HG03469 (cell line): ENCODE measurements around the gene QSER1.
"Not testable (repeated sequence)": the region's sequence is repeated elsewhere in the genome, so short reads cannot be mapped to it uniquely, and the experiment has no call there.

Source experiments
- ATAC-seq: cut with Tn5 transposase; IDR thresholded peaks from one replicate; pipeline ENCODE4 v1.9.1; 2021; ENCODE audit warnings: mild to moderate bottlenecking, moderate library complexity, moderate number of reproducible peaks; ENCODE audit not compliant: unreplicated experiment

QSER1 gene

DNA sequence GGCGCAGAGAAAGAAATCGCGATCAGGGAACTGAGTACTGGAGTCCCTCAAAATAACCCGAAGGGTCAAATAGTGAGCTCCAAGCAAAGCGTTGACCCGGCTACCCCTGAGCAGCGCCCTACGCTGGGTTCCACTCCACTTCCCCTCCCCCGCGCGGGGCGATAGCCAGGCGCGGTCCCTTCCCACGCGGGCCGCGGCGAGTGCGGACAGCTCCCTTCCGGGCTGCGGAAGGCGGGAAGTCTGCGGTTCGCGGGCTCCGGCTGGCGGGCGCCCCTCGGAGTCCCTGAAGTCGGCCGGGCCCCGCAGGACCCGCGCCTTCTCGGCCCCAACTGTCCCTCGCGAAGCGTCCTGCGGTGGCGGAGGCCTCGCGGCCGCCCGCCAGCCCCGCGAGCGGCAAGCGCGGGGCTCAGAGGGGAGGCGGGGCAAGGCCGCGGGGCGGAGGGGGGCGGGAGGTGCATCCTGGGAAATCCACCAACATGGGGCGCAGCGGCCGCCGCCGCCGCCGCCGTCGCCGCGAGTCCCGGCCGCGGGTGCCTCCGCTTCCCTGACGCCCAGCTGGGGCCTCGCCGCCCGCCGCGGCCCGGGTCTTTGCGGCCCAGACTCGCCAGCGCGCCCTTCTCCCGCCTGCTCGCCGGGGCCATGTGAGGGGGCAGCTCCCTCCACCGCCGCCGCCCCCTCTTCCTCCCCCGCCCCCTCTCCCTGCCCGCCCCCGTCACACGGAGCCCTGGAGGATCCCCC, at the start of gene QSER1:
Gene QSER1, plus strand, starts transcription at position 457 of the 738 bp plus-strand sequence. CDS start 315 bp downstream, outside the sequence.
- peak; percentile 39 for ATAC-seq

DNA sequence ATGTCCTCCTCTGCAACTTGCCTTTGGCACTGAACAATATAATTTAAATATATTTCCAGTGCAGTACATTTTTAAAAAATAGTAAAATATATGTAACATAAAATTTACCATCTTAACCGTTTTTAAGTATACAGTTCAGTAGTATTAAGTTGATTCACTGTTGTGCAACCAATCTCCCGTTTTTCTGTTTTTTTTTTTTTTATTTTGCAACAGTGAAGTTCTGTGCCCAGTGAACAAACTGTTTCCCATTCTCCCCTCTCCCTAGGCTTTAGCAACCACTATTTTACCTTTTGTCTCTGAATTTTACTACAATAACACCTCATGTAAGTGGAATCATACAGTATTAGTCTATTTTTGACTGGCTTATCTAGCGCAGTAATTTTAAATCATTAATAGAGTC, 49.1 kb upstream of the QSER1 start:
- no peak for ATAC-seq

- ATAC-seq: no peak
Measured at GRCh38 chr11:32847511-32847910, 45.1 kb upstream of the QSER1 start.

DNA sequence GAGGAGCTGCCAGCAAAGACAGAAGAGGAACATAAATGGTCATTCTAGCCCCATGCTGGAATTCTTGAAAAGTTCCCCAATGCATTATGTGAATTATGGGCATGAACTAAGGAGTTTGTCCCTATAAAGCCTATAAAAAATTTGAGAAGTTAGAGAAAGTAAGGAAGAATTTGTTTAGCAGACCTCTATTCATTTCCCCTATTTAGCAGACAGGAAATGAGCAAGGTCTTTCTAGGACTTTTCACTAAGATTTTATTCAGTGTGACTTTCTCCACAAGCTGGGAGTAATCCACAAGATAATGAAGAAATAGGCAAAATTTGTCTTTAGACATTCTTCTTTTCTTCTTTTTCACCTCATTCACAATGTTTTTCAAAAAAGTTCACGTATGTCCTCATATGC, 42.9 kb upstream of the QSER1 start:
- ATAC-seq: no peak

GRCh38 chr11:32851251-32851650, 41.4 kb upstream of the QSER1 start:
- ATAC-seq: no peak

DNA sequence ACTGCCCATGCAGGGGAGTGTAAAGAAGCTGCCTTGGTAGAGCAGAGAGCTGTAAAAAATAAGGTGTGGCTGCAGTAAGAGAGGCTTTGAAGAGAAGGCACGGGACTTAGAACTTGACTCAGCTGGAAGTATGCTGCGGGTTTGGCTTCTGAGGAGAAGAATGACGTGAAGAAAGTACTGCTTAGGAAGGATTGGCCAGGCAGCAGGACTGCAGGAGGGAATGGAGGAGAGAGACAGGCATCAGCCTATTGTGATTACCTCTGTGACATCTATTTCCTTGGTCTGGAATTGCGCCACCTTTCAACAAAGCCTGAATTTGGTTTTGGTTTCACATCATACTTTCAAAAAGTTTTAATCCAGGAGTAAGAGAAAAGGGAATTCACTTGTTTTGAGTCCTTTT, 40.4 kb upstream of the QSER1 start:
- ATAC-seq: no peak

DNA sequence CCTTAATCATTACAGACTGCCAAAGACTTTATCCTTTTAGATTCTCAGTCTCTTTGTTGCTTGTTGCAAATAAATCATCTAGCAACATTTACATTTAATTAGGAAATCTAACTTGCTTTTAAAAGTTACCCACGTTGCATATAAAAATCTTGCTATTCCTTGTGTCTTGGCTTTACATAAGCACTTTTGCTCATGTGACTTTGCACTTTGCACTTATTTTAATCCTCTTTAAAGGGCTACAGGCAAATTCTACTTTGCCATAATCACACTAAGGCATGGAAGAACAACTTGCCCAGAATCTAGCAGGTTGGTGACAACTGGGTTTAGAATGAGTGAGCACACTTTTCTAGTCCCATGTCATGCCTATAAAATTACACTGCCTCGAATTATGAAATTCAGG, 37.0 kb upstream of the QSER1 start:
- ATAC-seq: no peak

- no peak for ATAC-seq
Measured at GRCh38 chr11:32858731-32859130, 33.9 kb upstream of the QSER1 start.

GRCh38 chr11:32861850-32862577, 30.6 kb upstream of the QSER1 start:
- no peak for ATAC-seq

- no peak for ATAC-seq
Measured at GRCh38 chr11:32864555-32864954, 28.1 kb upstream of the QSER1 start.

- ATAC-seq: not testable (repeated sequence)
Measured at GRCh38 chr11:32868752-32869151, 23.9 kb upstream of the QSER1 start.

- ATAC-seq: no peak
Measured at GRCh38 chr11:32870676-32871075, 21.9 kb upstream of the QSER1 start.

- no peak for ATAC-seq
Measured at GRCh38 chr11:32874132-32874531, 18.5 kb upstream of the QSER1 start.

- no peak for ATAC-seq
Measured at GRCh38 chr11:32881286-32881685, 11.3 kb upstream of the QSER1 start.

DNA sequence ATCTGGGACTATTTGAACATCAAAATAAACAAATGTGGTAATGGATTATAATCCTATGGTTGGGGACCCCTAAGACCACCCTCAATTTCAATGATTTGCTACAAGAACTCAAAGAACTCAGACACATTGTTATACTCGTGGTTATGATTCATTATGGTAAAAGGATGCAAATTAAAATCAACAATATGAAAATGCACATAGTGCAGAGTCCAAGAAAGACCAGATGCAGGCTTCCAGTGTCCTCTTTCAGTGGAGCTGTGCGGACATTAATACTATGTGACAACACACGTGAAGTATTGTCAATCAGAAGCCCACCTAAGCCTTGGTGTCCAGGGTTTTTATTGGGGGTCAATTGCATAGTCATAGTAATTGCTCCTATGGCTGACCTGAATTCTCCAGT, 9.2 kb upstream of the QSER1 start:
- ATAC-seq: no peak

DNA sequence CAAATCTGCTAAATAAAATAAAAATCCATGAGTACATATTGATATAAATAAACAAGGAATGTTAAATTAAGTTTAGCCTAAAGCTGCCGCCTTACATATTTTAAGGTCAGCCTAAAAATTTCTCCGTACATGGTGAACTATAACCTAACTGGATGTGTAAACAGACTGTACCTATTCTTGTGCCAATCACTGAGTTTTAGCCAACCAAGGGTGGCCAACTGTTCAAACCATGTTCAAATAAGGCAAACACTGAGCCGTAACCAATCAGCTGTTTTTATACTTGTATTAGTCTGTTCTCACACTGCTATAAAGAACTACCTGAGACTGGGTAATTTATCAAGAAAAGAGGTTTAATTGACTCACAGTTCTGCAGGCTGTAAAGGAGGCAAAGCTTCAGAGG, 8.6 kb upstream of the QSER1 start:
- no peak for ATAC-seq

DNA sequence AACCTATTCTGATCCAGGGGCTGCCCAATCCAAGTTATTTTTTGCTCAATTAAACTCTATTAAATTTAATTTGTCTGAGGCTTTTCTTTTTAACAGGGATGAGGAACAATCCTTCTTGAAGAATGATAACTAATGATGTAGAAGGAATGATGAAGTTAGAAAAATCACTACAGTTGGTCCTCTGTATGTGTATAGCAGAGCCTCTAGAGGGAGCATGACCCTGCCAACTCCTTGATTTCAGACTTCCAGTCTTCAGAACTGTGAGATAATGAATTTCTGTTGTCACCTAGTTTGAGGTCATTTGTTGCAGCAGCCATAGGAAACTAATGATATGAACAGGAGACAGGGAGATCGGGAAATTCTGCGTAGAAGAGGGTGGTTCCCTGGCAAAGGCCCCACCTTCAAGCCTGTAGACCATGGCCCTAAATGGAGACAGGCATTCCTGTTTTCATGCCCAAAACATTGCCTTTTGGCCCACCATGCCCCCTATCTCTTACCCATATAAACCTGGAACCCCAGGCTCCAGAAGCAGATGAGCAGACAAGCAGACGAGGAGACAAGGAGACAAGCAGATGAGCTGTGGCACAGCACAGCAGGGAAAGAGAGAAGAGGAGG, 7.7 kb upstream of the QSER1 start:
- no peak for ATAC-seq

GRCh38 chr11:32885556-32885955, 7.1 kb upstream of the QSER1 start:
- ATAC-seq: no peak

- ATAC-seq: no peak
Measured at GRCh38 chr11:32886180-32886579, 6.4 kb upstream of the QSER1 start.

DNA sequence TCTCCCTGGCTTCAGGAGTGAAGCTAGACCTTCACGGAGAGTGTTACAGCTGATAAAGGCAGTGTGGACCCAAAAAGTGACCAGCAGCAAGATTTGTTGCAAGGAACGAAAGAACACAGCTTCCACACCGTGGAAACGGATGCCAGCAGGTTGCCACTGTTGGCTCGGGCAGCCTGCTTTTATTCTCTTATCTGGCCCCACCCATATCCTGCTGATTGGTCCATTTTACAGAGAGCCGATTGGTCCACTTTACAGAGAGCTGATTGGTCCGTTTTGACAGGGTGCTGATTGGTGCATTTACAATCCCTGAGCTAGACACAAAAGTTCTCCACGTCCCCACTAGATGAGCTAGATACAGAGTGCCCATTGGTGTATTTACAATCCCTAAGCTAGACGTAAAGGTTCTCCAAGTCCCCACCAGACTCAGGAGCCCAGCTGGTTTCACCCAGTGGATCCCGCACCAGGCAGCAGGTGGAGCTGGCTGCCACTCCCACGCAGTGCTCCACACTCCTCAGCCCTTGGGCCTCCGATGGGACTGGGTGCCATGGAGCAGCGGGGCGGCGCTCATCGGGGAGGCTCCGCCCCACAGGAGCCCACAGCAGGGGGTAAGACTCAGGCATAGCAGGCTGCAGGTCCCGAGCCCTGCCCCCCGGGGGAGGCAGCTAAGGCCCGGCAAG, 4.8 kb upstream of the QSER1 start:
- not testable (repeated sequence) for ATAC-seq

DNA sequence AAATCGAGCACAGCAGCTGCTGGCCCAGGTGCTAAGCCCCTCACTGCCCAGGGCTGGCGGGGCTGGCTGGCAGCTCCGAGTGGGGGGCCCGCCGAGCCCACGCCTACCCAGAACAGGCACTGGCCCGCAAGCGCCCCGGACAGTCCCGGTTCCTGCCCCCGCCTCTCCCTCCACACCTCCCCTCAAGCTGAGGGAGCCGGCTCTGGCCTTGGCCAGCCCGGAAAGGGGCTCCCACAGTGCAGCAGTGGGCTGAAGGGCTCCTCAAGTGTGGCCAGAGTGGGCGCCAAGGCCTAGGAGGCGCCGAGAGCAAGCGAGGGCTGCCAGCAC, 4.3 kb upstream of the QSER1 start:
- ATAC-seq: not testable (repeated sequence)

DNA sequence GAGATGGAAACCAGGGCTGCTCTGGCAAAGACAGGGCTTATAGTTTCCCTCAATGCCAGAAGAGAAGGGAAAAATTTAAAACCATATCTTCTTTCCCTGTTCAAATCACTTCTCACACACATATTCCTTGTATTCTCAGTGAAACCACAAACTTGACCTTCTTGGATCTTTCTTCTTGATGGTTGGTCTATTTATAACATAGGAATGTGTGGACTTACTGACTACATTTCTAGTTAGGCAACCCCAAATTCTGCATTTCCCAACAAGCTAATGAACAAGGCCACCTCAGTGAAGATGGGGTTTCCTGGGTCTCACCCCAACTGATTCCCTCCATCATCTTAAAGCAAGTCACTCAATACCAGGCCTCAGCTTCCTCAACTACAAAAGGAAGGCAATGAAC, 3.8 kb upstream of the QSER1 start:
- no peak for ATAC-seq
